22Rv1 (cell line): ENCODE data around the gene PAEP.

Experiments
- ZFX ChIP-seq: fragments of 450-650 bp; IDR thresholded peaks from 2 replicates; pipeline ENCODE4 v1.6.1; 2017; ENCODE audit warnings: antibody characterized with exemption, borderline replicate concordance
- TF ChIP-seq, protein P1 (sequence below): fragments of 450-650 bp; IDR thresholded peaks from 2 replicates; pipeline ENCODE4 v1.5.1; 2017; ENCODE audit warnings: mild to moderate bottlenecking

- TF ChIP-seq, protein P1, sequence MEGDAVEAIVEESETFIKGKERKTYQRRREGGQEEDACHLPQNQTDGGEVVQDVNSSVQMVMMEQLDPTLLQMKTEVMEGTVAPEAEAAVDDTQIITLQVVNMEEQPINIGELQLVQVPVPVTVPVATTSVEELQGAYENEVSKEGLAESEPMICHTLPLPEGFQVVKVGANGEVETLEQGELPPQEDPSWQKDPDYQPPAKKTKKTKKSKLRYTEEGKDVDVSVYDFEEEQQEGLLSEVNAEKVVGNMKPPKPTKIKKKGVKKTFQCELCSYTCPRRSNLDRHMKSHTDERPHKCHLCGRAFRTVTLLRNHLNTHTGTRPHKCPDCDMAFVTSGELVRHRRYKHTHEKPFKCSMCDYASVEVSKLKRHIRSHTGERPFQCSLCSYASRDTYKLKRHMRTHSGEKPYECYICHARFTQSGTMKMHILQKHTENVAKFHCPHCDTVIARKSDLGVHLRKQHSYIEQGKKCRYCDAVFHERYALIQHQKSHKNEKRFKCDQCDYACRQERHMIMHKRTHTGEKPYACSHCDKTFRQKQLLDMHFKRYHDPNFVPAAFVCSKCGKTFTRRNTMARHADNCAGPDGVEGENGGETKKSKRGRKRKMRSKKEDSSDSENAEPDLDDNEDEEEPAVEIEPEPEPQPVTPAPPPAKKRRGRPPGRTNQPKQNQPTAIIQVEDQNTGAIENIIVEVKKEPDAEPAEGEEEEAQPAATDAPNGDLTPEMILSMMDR, result no peak
- TF ChIP-seq ZFX, result no peak
These were observed 8.9 kb downstream of the PAEP start for GRCh38 chr9:135570456-135570855.
